Measurements from ENCODE around the gene ANP32A. TPM values are rescaled to one million over a fixed set of nuclear protein-coding genes. Genes with fewer than 3 reads are reported as not detected.

Gene ANP32A
- total and polyA plus RNA-seq, 2 experiments from 2014 or later, result 59.4 to 114 TPM

- H3K79me2 ChIP-seq, result peaks cover 99% of the 10 kb centered on the region
- 38% methylated on average over 4 of the region's 4 CpGs for WGBS (ENCODE audit: low lambda C conversion rate, missing lambda C conversion rate)
- no peak for DNase-seq (ENCODE audit: low spot score)
- TF ChIP-seq EZH2 (IDR thresholded peaks at IDR 0.05; ENCODE audit: borderline replicate concordance), result no peak
- peaks cover 42% of the 10 kb centered on the region for H3K4me1 ChIP-seq (ENCODE audit: insufficient read depth)
- peak overlapping the region; percentile 44 for H3K27ac ChIP-seq
- no peaks in the 10 kb centered on the region for H3K9me2 ChIP-seq (replicated peaks; ENCODE audit: insufficient read depth)
- peak overlapping the region; percentile 17 for H3K4me2 ChIP-seq
- no peaks in the 10 kb centered on the region for H3K36me3 ChIP-seq (replicated peaks; ENCODE audit: insufficient read depth, low read depth)
- H2AFZ ChIP-seq, result no peak overlapping the region
- no peaks in the 10 kb centered on the region for H3K27me3 ChIP-seq
- H3K9me3 ChIP-seq (ENCODE audit: low read depth), result no peaks in the 10 kb centered on the region
- peaks cover 75% of the 10 kb centered on the region for H4K20me1 ChIP-seq (ENCODE audit: insufficient read depth, poor library complexity, severe bottlenecking)
- no peak overlapping the region for H3K4me3 ChIP-seq
Measured at GRCh38 chr15:68812597-68813431, 7.9 kb downstream of the ANP32A start.

GRCh38 chr15:68812069-68812468, 8.6 kb downstream of the ANP32A start:
- TF ChIP-seq EZH2 (IDR thresholded peaks at IDR 0.05; ENCODE audit: borderline replicate concordance) (no peak), CTCF (IDR thresholded peaks at IDR 0.05; ENCODE audit: poor library complexity) (no peak), EZH2phosphoT487 (IDR thresholded peaks at IDR 0.05; ENCODE audit: low read depth, severe bottlenecking, unreplicated experiment) (no peak)
- peaks cover 82% of the 10 kb centered on the region for H4K20me1 ChIP-seq (ENCODE audit: insufficient read depth, poor library complexity, severe bottlenecking)
- no peaks in the 10 kb centered on the region for H3K9me3 ChIP-seq (ENCODE audit: low read depth)
- WGBS (ENCODE audit: low lambda C conversion rate, missing lambda C conversion rate), result 93% methylated on average over 8 of the region's 8 CpGs
- no peaks in the 10 kb centered on the region for H3K9me2 ChIP-seq (replicated peaks; ENCODE audit: insufficient read depth)
- no peak overlapping the region for H3K4me3 ChIP-seq
- peaks cover 50% of the 10 kb centered on the region for H3K4me1 ChIP-seq (ENCODE audit: insufficient read depth)
- H3K4me2 ChIP-seq, result peak overlapping the region; percentile 17
- no peak for DNase-seq (ENCODE audit: low spot score)
- H2AFZ ChIP-seq, result no peak overlapping the region
- H3K36me3 ChIP-seq (replicated peaks; ENCODE audit: insufficient read depth, low read depth), result no peaks in the 10 kb centered on the region
- peak overlapping the region; percentile 12 for H3K27ac ChIP-seq
- peaks cover 100% of the 10 kb centered on the region for H3K79me2 ChIP-seq
- H3K27me3 ChIP-seq, result no peaks in the 10 kb centered on the region

- Histone ChIP-seq H3K9me2 (replicated peaks; ENCODE audit: insufficient read depth) (no peaks in the 10 kb centered on the region), H3K79me2 (peaks cover 100% of the 10 kb centered on the region), H3K36me3 (replicated peaks; ENCODE audit: insufficient read depth, low read depth) (no peaks in the 10 kb centered on the region), H4K20me1 (ENCODE audit: insufficient read depth, poor library complexity, severe bottlenecking) (peaks cover 95% of the 10 kb centered on the region), H3K9me3 (ENCODE audit: low read depth) (no peaks in the 10 kb centered on the region), H3K27ac (no peak overlapping the region), H3K4me1 (ENCODE audit: insufficient read depth) (peaks cover 40% of the 10 kb centered on the region), H3K4me3 (no peak overlapping the region), H2AFZ (no peak overlapping the region), H3K4me2 (no peak overlapping the region), H3K27me3 (no peaks in the 10 kb centered on the region)
- no peak for DNase-seq (ENCODE audit: low spot score)
- TF ChIP-seq EZH2 (IDR thresholded peaks at IDR 0.05; ENCODE audit: borderline replicate concordance), result no peak
- 92% methylated on average over 9 of the region's 9 CpGs for WGBS (ENCODE audit: low lambda C conversion rate, missing lambda C conversion rate)
Measured at GRCh38 chr15:68809517-68809916, 11.2 kb downstream of the ANP32A start.

- peaks cover 94% of the 10 kb centered on the region for H4K20me1 ChIP-seq (ENCODE audit: insufficient read depth, poor library complexity, severe bottlenecking)
- H3K9me2 ChIP-seq (replicated peaks; ENCODE audit: insufficient read depth), result no peaks in the 10 kb centered on the region
- H3K4me2 ChIP-seq, result no peak overlapping the region
- no peak for TF ChIP-seq EZH2 (IDR thresholded peaks at IDR 0.05; ENCODE audit: borderline replicate concordance)
- TF ChIP-seq CTCF (IDR thresholded peaks at IDR 0.05; ENCODE audit: poor library complexity), result no peak
- no peak for TF ChIP-seq EZH2phosphoT487 (IDR thresholded peaks at IDR 0.05; ENCODE audit: low read depth, severe bottlenecking, unreplicated experiment)
- H3K27me3 ChIP-seq, result no peaks in the 10 kb centered on the region
- H3K79me2 ChIP-seq, result peaks cover 100% of the 10 kb centered on the region
- no peak overlapping the region for H3K27ac ChIP-seq
- no peak overlapping the region for H3K4me3 ChIP-seq
- peaks cover 37% of the 10 kb centered on the region for H3K4me1 ChIP-seq (ENCODE audit: insufficient read depth)
- WGBS (ENCODE audit: low lambda C conversion rate, missing lambda C conversion rate), result 62% methylated on average over 5 of the region's 5 CpGs
- H2AFZ ChIP-seq, result no peak overlapping the region
- H3K9me3 ChIP-seq (ENCODE audit: low read depth), result no peaks in the 10 kb centered on the region
- H3K36me3 ChIP-seq (replicated peaks; ENCODE audit: insufficient read depth, low read depth), result no peaks in the 10 kb centered on the region
- no peak for DNase-seq (ENCODE audit: low spot score)
Measured at GRCh38 chr15:68808770-68809169, 11.9 kb downstream of the ANP32A start.
